Measurements from ENCODE around the gene PTPN13.

PTPN13 gene

GRCh38 chr4:86596807-86597206 is 2.7 kb downstream of the PTPN13 start:
- no peak for TF ChIP-seq CTCF (IDR thresholded peaks at IDR 0.05; ENCODE audit: low read depth, low read length, missing control alignments)
- H3K4me3 ChIP-seq (ENCODE audit: low read depth, low read length) = no peak overlapping the region
- no peak for DNase-seq (ENCODE audit: low read depth)
- in situ Hi-C loops (cut with HindIII; ENCODE audit: low sequenced_read_pairs) = no loop called here

GRCh38 chr4:86600007-86600653 is 6.0 kb downstream of the PTPN13 start:
- DNase-seq (ENCODE audit: low read depth) = no peak
- H3K4me3 ChIP-seq (ENCODE audit: low read depth, low read length) = no peak overlapping the region
- in situ Hi-C loops (cut with HindIII; ENCODE audit: low sequenced_read_pairs) = no loop called here
- TF ChIP-seq CTCF (IDR thresholded peaks at IDR 0.05; ENCODE audit: low read depth, low read length, missing control alignments) = no peak

GRCh38 chr4:86603311-86603885 is 9.3 kb downstream of the PTPN13 start:
- no peak for TF ChIP-seq CTCF (IDR thresholded peaks at IDR 0.05; ENCODE audit: low read depth, low read length, missing control alignments)

GRCh38 chr4:86606809-86607208 is 12.7 kb downstream of the PTPN13 start:
- no peak for DNase-seq (ENCODE audit: low read depth)
- no peak for TF ChIP-seq CTCF (IDR thresholded peaks at IDR 0.05; ENCODE audit: low read depth, low read length, missing control alignments)
- in situ Hi-C loops (cut with HindIII; ENCODE audit: low sequenced_read_pairs) = no loop called here
- H3K4me3 ChIP-seq (ENCODE audit: low read depth, low read length) = no peak overlapping the region

More at GRCh38 chr4:86603311-86603885, 9.3 kb downstream of the PTPN13 start:
- in situ Hi-C loops (cut with HindIII; ENCODE audit: low sequenced_read_pairs) = no loop called here
- no peak overlapping the region for H3K4me3 ChIP-seq (ENCODE audit: low read depth, low read length)
- DNase-seq (ENCODE audit: low read depth) = no peak

GRCh38 chr4:86608757-86609375 is 14.8 kb downstream of the PTPN13 start:
- no peak overlapping the region for H3K4me3 ChIP-seq (ENCODE audit: low read depth, low read length)
- in situ Hi-C loops (cut with HindIII; ENCODE audit: low sequenced_read_pairs) = no loop called here
- no peak for DNase-seq (ENCODE audit: low read depth)
- no peak for TF ChIP-seq CTCF (IDR thresholded peaks at IDR 0.05; ENCODE audit: low read depth, low read length, missing control alignments)

- in situ Hi-C loops (cut with HindIII; ENCODE audit: low sequenced_read_pairs) = no loop called here
- no peak for TF ChIP-seq CTCF (IDR thresholded peaks at IDR 0.05; ENCODE audit: low read depth, low read length, missing control alignments)
- H3K4me3 ChIP-seq (ENCODE audit: low read depth, low read length) = no peak overlapping the region
- DNase-seq (ENCODE audit: low read depth) = no peak
These were observed 17.6 kb downstream of the PTPN13 start for GRCh38 chr4:86611757-86612156.

All from astrocyte of the cerebellum (primary cell).